Measurements from ENCODE around the gene SHB.

Gene SHB

GRCh38 chr9:37949576-37949975 lies 119.5 kb downstream of the SHB start:
- no peak for DNase-seq (ENCODE audit: low read depth)

- no peak for DNase-seq (ENCODE audit: low read depth)
These were observed 120.5 kb downstream of the SHB start for GRCh38 chr9:37948417-37948980.

- no peak for DNase-seq (ENCODE audit: low read depth)
These were observed 121.0 kb downstream of the SHB start for GRCh38 chr9:37947977-37948376.

GRCh38 chr9:37947471-37947870 lies 121.6 kb downstream of the SHB start:
- DNase-seq (ENCODE audit: low read depth), result no peak

- DNase-seq (ENCODE audit: low read depth), result no peak
These were observed 122.1 kb downstream of the SHB start for GRCh38 chr9:37946971-37947370.

GRCh38 chr9:37946041-37946440 lies 123.0 kb downstream of the SHB start:
- DNase-seq (ENCODE audit: low read depth), result no peak

- DNase-seq (ENCODE audit: low read depth), result no peak
These were observed 124.2 kb downstream of the SHB start for GRCh38 chr9:37944671-37945481.

- no peak for DNase-seq (ENCODE audit: low read depth)
These were observed 124.8 kb downstream of the SHB start for GRCh38 chr9:37944266-37944650.

GRCh38 chr9:37943345-37944265 lies 125.4 kb downstream of the SHB start:
- no peak for DNase-seq (ENCODE audit: low read depth)

- no peak for DNase-seq (ENCODE audit: low read depth)
These were observed 126.2 kb downstream of the SHB start for GRCh38 chr9:37942621-37943344.

GRCh38 chr9:37941253-37941652 lies 127.8 kb downstream of the SHB start:
- DNase-seq (ENCODE audit: low read depth), result no peak

GRCh38 chr9:37939575-37940095 lies 129.4 kb downstream of the SHB start:
- no peak for DNase-seq (ENCODE audit: low read depth)

GRCh38 chr9:37938121-37938891 lies 130.7 kb downstream of the SHB start:
- DNase-seq (ENCODE audit: low read depth), result no peak

GRCh38 chr9:37937366-37937765 lies 131.7 kb downstream of the SHB start:
- DNase-seq (ENCODE audit: low read depth), result no peak

- no peak for DNase-seq (ENCODE audit: low read depth)
These were observed 132.1 kb downstream of the SHB start for GRCh38 chr9:37936965-37937364.

- DNase-seq (ENCODE audit: low read depth), result no peak
These were observed 132.7 kb downstream of the SHB start for GRCh38 chr9:37936376-37936775.

GRCh38 chr9:37935096-37935495 lies 133.9 kb downstream of the SHB start:
- no peak for DNase-seq (ENCODE audit: low read depth)

- no peak for DNase-seq (ENCODE audit: low read depth)
These were observed 137.4 kb downstream of the SHB start for GRCh38 chr9:37931592-37931991.

GRCh38 chr9:37929441-37929895 lies 139.6 kb downstream of the SHB start:
- DNase-seq (ENCODE audit: low read depth), result no peak

- no peak for DNase-seq (ENCODE audit: low read depth)
These were observed 140.2 kb downstream of the SHB start for GRCh38 chr9:37928552-37929430.

All from activated T-cell treated with anti-CD3 and anti-CD28 coated beads for 1 hour (primary cell).